ENCODE data around the gene SORCS2.

SORCS2 gene

DNA sequence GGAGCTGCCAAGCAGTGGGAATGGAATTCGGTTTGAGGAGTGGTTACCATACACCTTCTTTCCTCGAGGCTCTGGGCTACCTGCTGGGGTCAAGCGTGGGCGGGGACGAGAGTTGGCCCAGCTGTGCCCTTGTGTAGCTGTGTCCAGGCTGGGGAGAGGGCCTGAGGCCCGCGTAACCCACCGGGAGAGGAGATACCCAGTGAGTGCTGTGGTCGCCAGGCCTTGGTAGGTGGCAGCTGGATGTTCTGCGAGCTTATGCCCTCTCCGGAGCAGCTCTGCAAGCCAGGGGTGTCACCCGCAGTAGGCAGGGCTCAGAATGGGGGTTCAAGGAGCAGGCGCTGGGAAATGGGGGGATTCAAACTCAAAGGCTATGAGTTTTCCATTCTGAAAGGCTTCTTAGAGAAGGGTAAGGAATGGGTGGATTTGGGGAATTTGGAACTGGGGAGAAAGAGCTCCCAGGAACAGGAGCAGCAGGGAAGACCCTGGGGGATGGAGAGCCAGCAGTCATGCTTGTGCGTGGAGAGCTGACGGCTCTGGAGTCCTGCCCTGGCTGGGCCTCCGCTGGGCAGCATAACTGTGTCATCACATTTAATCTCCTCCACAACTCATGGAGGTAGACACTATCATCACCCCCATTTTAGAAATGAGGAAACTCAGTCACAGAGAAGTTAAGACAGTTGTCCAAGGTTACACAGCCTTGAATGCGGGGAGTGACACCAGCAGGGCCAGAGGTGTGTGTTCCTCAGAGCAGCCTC lies 117.5 kb downstream of the SORCS2 start:
- FAIRE-seq (no peak), DNase-seq (ENCODE audit: extremely low spot score, insufficient read length, low read depth) (no peak)

DNA sequence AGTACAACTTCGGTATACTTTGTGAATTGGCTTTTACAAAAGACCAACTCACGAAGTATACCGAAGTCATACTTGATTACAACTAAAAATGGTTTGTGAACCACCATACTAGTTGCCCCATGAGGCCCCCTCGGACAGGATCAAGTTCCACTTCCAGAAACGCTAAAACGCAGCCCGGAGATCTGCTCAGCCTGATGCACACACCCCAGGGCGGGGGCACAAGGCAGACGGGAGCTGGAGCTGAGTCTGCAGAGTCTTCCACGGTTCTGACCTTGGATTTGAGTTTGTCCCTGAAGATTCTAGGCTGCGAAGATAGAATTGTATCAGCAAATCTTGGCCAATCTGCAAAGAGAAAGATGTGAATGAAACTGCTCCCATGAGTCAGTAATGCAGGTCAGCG lies 118.1 kb downstream of the SORCS2 start:
- DNase-seq (ENCODE audit: extremely low spot score, insufficient read length, low read depth) (no peak), FAIRE-seq (no peak)

DNA sequence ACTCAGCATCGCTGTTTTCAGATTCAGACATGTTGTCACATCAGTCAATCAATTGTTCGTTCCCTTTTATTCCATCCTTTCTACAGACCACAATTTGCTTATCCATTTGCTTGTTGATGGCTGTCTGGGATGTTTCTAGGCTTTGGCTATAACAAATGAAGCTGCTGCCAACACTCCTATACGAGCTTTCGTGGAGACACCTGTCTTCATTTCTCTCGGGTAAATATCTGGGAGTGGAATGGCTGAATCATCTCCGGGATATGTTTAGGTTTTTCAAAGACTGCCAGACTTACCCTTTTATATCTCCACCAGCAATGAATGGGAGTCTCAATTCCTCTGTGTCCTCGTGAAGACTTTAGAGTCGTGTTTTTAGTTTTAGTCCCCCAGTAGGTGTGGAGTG lies 118.9 kb downstream of the SORCS2 start:
- FAIRE-seq (no peak), DNase-seq (ENCODE audit: extremely low spot score, insufficient read length, low read depth) (no peak)

DNA sequence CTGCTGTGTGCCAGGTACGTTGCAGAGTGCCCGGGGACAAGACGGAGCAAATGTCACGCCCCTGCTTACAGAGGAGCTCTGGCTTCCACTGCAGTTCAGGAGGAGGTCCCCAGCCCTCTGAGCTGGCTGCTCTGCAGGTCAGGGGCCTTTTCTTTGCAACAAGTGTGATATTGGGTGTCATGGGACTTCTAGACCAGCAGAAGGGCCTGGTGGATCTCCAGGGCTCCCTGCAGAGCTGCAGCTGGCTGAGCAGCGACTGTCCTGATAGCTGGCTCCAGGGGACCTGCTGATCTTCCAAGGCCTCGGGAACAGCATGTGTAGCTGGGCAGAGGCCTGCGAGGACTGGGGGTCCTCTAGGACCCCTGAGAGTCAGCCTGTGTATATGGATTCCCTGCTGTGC lies 120.4 kb downstream of the SORCS2 start:
- DNase-seq (ENCODE audit: extremely low spot score, insufficient read length, low read depth) (no peak), FAIRE-seq (no peak)

DNA sequence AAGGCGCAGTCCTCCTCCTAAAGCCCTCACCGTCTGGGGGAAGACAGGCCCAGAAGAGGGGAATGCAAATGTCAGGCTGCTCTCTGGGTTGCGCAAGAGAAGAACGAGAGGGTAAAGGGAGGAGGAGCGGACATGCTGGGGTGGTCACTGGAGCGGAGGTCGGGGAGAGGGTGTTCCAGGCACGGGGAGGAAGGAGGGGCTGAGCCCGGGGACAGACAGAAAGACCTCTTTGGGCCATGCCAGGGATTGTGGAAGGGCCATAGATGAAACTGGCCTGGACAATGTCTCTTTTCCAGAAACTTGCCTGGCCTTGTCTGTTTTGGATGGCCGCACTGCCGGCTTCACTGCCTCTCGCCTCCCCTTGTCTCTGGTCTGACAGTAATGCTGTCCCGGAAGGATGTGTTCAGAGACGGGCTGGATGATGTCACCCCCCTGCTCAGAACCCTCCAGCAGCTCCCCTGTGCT lies 121.0 kb downstream of the SORCS2 start:
- FAIRE-seq = no peak
- DNase-seq (ENCODE audit: extremely low spot score, insufficient read length, low read depth) = no peak

DNA sequence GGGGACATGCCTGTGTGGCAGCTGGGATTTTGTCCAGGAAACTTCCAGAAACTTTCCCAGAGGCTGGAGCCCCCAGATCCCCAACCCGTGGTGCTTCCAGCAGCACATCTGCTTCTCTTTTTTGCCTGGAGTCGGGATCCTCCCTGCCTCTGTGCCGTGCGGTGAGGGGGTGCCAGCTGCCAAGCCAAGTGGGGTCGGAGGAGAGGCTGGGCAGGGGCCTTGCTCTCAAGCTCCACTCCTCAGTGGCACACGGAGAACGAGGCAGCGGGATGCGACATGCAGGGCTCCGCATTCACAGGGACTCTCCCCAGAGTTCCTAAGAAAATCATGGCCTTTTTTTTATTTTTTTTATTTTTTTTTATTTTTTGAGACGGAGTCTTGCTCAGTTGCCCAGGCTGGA lies 121.7 kb downstream of the SORCS2 start:
- DNase-seq (ENCODE audit: extremely low spot score, insufficient read length, low read depth) (no peak), FAIRE-seq (no peak)

DNA sequence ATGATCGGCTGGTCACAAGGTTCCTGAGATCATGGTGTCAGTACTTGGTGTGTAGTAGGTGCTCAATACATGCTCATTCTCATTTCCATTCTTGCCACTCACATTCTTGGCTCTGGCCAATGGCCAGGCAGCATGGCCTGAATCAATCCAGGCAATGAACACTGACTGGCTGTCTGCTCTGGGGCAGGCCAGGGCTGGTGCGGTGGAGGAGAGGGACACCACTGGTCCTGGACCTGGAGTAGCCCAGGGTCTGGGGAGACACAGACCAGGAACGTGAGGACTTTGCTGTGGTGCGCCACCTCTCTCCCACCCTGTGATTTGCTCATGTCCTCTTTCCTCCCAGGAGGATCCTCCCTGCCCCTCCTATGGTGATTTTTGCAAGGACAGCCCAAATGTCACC lies 122.9 kb downstream of the SORCS2 start:
- no peak for FAIRE-seq

DNA sequence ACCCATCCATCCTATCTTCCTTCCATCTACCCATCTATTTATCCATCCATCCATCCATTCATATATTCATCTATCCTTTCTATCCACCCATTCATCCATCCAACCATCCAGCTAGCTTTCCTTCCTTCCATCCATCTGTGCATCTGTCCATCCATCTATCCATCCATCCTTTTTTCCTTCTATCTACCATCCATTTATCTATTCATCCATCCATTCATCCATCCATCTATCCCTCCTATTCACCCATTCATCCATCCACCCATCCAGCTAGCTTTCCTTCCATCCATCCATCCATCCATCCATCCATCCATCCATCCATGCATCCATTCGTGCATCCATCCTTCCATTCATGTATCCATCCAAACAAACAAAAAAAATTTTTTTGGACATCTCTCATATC lies 123.6 kb downstream of the SORCS2 start:
- FAIRE-seq = no peak
- no peak for DNase-seq (ENCODE audit: extremely low spot score, insufficient read length, low read depth)

More for the DNA sequence above, 122.9 kb downstream of the SORCS2 start:
- no peak for DNase-seq (ENCODE audit: extremely low spot score, insufficient read length, low read depth)

DNA sequence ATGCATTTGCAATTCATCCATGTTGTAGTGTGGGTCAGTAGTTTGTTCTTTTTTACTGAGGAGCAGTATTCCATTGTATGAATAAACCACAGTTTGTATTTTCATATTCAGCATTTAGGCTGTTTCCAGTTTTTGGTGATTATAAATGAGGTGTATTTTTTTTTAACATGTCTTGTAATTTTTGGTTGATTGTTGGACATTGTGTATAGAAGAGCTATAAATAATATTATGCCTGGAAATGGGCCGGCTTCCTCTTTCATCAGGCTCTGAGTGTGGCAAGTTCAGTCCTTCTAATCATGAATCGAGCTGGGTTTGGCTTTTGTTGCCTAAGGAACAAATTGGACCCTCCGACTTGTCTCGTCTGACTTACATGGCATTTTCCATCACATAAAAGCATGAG lies 126.7 kb downstream of the SORCS2 start:
- DNase-seq (ENCODE audit: extremely low spot score, insufficient read length, low read depth) (no peak), FAIRE-seq (no peak)

DNA sequence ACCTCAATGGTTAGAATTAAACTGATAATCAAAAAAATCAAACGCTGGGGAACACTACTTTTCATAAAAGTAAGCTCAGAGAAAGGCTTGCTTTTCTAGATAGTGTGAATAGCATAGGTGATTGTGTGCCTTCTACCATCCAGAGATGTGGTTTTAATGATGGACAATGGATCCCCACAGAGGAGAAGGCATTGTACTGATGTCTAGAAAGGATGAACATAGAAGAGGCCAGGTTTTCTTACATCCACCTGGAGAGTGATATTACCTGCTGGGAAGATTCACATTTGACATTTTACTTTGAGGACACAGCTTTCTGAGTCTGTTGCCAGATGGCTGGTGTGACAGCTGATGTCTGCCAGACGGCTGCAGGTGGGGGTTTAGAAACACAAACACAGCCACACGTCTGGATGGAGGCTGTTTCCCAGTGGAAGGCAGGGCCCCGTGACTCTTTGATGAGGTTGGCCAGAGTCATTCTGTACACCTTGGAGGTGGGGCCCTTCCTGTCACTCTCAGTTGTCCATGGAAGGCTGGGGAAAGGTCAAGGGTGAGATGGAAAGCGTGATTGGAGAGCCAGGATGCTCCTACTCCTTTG lies 128.0 kb downstream of the SORCS2 start:
- DNase-seq (ENCODE audit: extremely low spot score, insufficient read length, low read depth) (no peak), FAIRE-seq (no peak)

DNA sequence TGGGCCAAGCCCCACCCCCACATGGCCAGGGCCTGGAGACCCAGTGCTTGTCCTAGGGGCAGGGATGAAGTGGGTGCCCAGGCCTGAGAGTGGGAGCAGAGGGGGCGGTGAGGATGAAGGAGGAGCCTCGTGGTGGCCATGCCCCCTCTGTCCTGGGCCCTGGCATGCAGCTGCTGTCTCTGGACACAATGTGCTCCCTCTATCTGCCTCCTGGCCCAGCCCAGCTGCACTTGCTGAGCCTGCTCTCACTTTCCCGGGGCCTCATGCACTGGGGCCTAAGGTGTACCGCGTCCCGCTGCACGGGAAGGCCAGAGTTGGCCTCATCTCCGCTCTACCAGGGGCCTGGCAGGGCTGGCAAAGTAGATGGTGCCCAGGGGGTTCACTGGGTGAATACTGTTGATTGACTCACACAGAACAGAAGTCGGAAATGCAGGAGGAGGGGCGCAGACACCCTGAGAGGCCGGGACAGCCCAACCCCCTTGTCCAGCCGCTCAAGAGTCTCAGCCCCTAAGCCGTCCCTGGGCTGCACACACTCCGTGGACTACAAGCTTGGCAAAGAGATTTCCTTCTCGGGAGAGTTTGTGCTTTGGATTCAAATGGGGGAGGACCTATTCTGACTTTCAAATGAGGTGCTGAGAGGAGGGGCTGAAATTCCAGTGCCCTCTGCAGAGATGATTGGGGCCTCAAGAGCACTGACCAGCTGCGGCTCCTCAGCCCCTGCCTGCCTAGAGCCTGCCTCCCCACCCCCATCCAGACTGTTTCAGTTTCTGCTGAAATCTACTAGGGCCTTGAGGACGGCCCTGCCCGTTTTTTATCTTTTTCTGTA lies 130.0 kb downstream of the SORCS2 start:
- DNase-seq (ENCODE audit: extremely low spot score, insufficient read length, low read depth) = no peak

DNA sequence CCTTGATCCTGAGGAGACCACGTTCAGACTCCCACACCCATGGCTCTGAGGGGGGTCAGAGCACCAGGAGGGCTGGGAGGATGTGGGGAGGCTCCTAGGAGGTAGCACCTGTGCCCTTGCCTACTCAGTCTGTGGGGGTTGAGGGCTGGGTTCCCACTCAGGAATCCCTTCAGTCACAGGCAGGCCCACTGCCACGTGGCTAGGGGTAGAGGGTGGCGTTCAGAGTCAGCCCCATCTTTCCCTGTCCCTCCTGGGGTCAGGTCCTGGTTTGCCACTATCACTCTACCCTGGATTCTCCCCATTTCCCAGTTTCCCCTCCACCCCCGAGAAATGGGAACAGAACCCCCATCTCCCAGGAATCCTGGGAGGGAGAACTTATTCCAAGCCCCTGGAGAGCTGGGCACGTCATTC lies 131.1 kb downstream of the SORCS2 start:
- DNase-seq (ENCODE audit: extremely low spot score, insufficient read length, low read depth) (no peak), FAIRE-seq (no peak)

More for the DNA sequence above, 130.0 kb downstream of the SORCS2 start:
- FAIRE-seq = no peak

DNA sequence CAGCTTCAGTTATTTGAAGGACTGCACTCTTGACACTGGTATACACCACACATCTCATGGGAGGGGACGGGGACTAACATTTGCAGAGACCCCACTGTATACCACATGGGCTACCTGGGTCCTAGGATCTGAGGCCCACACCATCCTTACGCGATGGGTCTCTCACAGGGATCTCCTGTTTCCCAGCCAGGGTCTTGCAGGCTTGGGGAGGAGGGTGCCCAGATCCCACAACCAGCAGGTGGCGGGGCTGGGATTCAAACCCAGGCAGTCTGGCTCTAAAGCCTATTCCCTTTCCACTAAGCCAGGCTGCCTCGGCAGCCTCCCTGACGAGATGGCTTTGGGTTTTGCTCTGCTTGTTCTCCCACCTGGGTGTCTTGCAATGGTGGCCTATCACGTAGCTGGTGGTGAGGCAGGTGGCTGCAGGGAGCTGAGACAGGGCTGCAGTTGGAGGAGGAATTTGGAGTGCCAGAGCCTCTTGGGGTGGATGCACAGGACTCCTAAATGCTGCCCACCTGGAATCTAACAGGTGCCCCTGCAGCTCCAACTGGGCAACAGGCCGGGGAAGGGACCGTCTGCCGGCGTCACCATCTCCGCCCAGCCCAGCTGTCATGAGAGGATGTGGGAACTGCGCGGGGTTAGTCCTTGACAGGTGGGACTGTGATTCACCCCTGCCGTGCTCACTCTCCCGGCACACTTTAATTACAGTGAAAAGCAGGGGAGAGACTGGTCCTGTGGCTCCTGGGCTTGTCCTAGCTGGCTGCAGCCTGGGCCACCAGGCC lies 131.7 kb downstream of the SORCS2 start:
- FAIRE-seq = no peak
- DNase-seq (ENCODE audit: extremely low spot score, insufficient read length, low read depth) = no peak

DNA sequence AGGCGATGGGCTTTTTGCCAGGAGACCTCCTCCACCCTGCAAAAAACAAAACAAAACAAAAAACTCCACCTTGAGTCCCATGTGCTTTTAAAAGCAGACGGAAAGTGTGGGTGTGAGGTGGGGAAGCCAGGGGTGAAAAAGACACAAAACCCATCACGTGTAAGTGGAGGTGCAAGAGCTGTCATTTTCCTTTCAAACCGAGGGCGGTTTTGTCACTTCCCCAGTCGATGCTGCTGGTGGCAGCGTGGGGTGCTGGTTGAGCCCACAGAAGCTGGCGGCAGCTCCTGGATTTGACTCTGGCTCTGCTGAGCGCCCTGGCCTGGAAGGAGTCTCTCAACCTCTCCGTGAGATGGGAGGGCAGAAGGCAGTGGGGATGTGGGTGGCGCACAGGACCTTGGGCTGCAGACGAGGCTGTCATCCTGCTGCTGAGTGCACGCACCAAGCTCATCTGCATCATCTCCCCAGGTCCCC lies 132.3 kb downstream of the SORCS2 start:
- FAIRE-seq (no peak), DNase-seq (ENCODE audit: extremely low spot score, insufficient read length, low read depth) (no peak)

DNA sequence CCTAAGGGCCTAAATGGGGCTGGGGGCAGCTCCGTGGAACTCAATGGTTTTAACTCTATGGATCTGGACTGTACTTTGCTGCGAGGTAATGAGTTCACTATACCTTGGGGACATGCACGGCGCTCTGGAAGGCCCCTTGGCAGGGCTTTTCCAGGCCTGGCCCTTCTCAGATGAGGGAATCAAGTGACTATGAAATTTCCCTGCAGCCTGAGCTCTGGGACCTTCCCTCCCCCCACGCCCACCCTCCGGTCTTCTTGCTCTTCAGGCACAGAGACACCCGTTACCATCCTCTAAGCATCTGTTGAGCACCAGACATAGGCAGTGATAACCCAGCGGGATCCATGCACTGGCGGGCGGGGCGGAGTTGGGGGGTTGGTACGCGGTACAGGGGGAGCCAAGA lies 133.2 kb downstream of the SORCS2 start:
- DNase-seq (ENCODE audit: extremely low spot score, insufficient read length, low read depth) = no peak
- no peak for FAIRE-seq

DNA sequence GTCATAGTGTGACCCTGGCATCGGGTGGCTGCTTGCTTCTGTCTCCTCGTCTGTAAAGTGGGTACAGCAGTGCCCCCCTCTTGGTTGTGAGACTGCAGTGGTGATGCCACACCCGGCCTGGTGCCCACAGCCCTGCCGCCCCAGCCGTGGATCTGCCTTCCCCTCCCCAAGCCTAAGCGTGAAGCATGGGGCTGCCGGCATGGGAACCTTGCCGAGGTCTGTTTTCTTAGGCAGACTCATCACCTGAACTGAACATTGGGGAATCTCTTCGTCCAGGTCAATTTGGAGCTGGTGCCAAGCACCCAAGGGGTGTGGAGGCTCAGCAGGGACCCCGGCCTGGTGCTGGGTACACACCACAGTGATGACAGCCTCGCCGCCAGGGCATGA lies 134.0 kb downstream of the SORCS2 start:
- no peak for DNase-seq (ENCODE audit: extremely low spot score, insufficient read length, low read depth)
- FAIRE-seq = no peak

DNA sequence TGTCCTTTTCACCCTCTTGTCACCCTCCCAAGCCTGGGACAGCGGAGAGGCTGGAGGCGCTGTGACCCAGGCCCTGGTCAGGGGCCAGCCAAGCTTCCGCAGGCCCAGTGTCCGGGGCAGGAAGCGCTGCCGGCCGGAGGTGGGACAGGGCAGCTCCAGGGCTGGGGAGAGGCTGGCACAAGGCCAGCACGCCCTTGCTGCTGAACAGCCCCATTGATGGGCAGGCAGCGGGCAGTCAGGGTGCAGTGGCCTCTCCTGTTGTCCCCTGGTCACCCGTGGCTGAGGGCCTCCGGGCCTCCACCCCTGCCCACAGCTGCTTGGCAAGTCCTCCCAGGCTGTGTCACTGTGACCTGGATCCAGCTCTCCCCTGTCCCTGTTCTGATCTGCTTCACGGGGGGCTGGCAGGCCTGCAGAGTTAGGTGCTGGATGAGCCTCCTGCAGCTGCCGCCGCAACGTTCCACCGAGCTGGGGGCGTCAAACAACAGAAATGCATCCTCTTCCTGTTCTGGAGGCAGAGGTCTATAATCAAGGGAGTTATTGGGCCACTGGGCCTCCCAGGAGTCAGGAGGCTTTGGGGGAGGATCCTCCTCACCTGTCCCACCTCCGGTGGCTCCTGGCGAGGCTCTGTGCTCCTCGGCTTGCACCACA lies 134.5 kb downstream of the SORCS2 start:
- DNase-seq (ENCODE audit: extremely low spot score, insufficient read length, low read depth) (no peak), FAIRE-seq (no peak)

DNA sequence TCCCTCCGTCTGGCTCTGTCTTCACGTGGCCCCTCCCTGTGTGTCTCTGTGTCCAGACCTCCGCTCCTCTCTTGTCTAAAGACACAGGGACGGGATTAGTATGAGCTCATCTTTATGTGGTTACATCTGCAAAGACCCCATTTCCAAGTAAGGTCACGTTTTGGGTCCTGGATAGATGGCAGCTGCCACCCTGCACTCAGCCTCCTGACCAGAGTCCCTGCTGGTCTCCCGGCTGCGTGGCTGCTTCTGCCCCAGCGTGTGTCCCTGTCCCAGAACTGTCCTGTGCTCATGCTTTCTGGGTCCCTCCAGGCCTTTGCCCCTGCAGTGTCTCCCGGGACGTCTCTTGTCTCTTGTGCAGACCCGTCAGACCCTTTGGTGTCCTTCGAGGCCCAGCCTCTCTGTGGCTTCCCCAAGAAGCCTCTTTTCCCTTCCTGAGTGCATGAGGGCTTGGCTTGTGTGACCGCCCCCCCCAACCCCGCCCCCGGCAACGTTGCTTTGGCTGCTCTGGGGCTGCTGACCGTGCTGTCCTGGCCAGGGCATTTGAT lies 135.1 kb downstream of the SORCS2 start:
- no peak for DNase-seq (ENCODE audit: extremely low spot score, insufficient read length, low read depth)
- no peak for FAIRE-seq

DNA sequence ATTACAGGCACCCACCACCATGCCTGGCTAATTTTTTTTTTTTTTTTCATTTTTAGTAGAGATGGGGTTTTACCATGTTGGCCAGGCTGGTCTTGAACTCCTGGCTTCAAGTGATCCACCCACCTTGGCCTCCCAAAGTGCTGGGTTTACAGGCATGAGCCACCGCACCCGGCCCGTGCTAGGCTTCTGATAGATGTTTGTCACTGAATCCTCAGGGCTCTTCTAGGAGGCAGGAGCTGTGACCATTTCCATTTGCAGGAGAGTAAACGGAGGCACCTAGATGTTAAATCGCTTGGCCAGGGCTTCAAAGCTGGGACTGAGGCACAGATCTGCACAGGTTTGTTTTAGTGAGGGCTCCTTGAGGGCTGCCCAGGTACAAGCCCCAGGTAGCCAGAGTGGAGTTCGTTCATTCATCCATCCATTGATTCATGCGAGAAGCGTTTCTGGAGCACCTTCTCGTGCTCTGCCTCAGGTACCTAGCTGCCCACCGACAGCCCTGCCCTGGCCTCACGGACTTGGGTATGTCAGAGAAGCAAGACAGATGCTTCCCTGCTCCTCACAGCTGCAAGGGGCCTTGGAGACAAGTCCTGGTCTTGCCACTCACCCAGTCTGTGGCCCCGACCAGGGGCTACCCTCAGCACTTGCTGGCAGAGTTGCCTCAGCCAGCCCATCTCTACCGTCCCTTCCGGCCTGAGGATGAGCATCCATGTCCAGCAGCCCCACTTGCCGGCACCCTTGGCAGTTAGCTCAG lies 136.0 kb downstream of the SORCS2 start:
- DNase-seq (ENCODE audit: extremely low spot score, insufficient read length, low read depth) (no peak), FAIRE-seq (no peak)
